HCT116 (cell line): Measurements from ENCODE around the gene HMCN1. TPM values are rescaled to one million over a fixed set of nuclear protein-coding genes. Genes with fewer than 3 reads are reported as not detected.

Source experiments
- ATAC-seq: fragments of 200-7000 bp; cut with Tn5 transposase; 2 replicates; pipeline ENCODE4 v1.9.1; 2020; ENCODE audit warnings: mild to moderate bottlenecking, moderate library complexity
- BruUV-seq: library from RNA; stranded (reverse); fragments of 400-500 nt; replicated peaks from 2 replicates; lab custom pipeline; 2021; lab: Mats Ljungman, UMichigan
- CTCF ChIA-PET: fragments of 300-600 bp; sonication (Branson Sonifier 250); formaldehyde crosslinking; loops from one replicate; lab custom pipeline; 2021; ENCODE audit warnings: antibody characterized with exemption; lab: Charles Lee
- POLR2A ChIA-PET: fragments of 300-600, 350-600 bp; sonication (Branson Sonifier 250); formaldehyde crosslinking; loops from one replicate; lab custom pipeline; 2021; ENCODE audit warnings: antibody characterized with exemption; lab: Charles Lee
- RAD21 ChIA-PET, 2 experiments: fragments of 300-600 bp; sonication (Branson Sonifier 250); formaldehyde crosslinking; loops; one replicate each; lab custom pipeline; 2023; ENCODE audit warnings: low total read pairs in 2 of 2; ENCODE audit not compliant: uncharacterized antibody in 2 of 2, unreplicated experiment in 2 of 2, low non-redundant PET in 1 of 2; lab: Charles Lee
- DNase-seq: peaks from one replicate; pipeline ENCODE4 v3.0.0-alpha.2; 2010; ENCODE audit warnings: low read depth, low spot score
- H2AFZ ChIP-seq: fragments of 200-600 bp; shearing (Covaris generic), sonication (generic); 2 replicates; pipeline ENCODE4 v1.6.1; 2017; ENCODE audit warnings: low read depth, mixed run types, mixed read lengths, antibody characterized with exemption, low read length; ENCODE audit not compliant: poor library complexity, severe bottlenecking
- H3K27ac ChIP-seq: 2 replicates; pipeline ENCODE4 v1.5.1; 2012; ENCODE audit warnings: low read depth, low read length
- H3K27me3 ChIP-seq: fragments of 200-600 bp; sonication (generic); 2 replicates; pipeline ENCODE4 v1.6.1; 2016; ENCODE audit warnings: mixed run types, low read length, mixed read lengths; ENCODE audit not compliant: insufficient read depth
- H3K36me3 ChIP-seq, 2 experiments: fragments of 200-500 bp in 1 of 2; fragments of 200-600 bp in 1 of 2; sonication (Bioruptor generic) in 1 of 2; sonication (generic) in 1 of 2; 2 replicates each; pipeline versions ENCODE4 v1.5.1 to v1.6.1; 2014 to 2016; ENCODE audit warnings: low read length in 2 of 2, inconsistent platforms in 1 of 2, mixed read lengths in 1 of 2, mixed run types in 1 of 2; ENCODE audit not compliant: insufficient read depth in 2 of 2, control insufficient read depth in 1 of 2
- H3K4me1 ChIP-seq, 2 experiments: fragments of 200-600 bp in 1 of 2; sonication (generic) in 1 of 2; 2 replicates each; pipeline versions ENCODE4 v1.5.1 to v1.6.1; 2012 to 2017; ENCODE audit warnings: low read length in 2 of 2, inconsistent platforms in 1 of 2, mild to moderate bottlenecking in 1 of 2, mixed read lengths in 1 of 2, mixed run types in 1 of 2, moderate library complexity in 1 of 2; ENCODE audit not compliant: insufficient read depth in 2 of 2, control insufficient read depth in 1 of 2
- H3K4me2 ChIP-seq: fragments of 200-600 bp; sonication (generic); 2 replicates; pipeline ENCODE4 v1.6.1; 2017; ENCODE audit warnings: mixed run types, low read length, mixed read lengths
- H3K4me3 ChIP-seq, 2 experiments: fragments of 200-600 bp in 1 of 2; sonication (generic) in 1 of 2; replicated peaks in 1 of 2; 2 replicates each; pipeline ENCODE4 v1.5.1; 2011 to 2016; ENCODE audit warnings: low read length in 2 of 2, control low read depth in 1 of 2, low read depth in 1 of 2, mild to moderate bottlenecking in 1 of 2, mixed read lengths in 1 of 2, mixed run types in 1 of 2
- H3K79me2 ChIP-seq: fragments of 200-600 bp; sonication (generic); 2 replicates; pipeline ENCODE4 v1.6.1; 2017; ENCODE audit warnings: mild to moderate bottlenecking, mixed run types, low read length, moderate library complexity, mixed read lengths; ENCODE audit not compliant: insufficient read depth
- H3K9ac ChIP-seq: fragments of 200-600 bp; sonication (generic); 2 replicates; pipeline ENCODE4 v1.6.1; 2016; ENCODE audit warnings: low read length, mixed read lengths
- H3K9me2 ChIP-seq: fragments of 200-600 bp; sonication (generic), shearing (Covaris generic); 2 replicates; pipeline ENCODE4 v1.6.1; 2017; ENCODE audit warnings: mixed run types, mild to moderate bottlenecking, moderate library complexity; ENCODE audit not compliant: insufficient read depth
- H3K9me3 ChIP-seq, 2 experiments: fragments of 200-500 bp in 1 of 2; fragments of 200-600 bp in 1 of 2; sonication (Bioruptor generic) in 1 of 2; sonication (generic) in 1 of 2; 2 replicates each; pipeline ENCODE4 v1.6.1; 2014 to 2017; ENCODE audit warnings: low read length in 2 of 2, mixed read lengths in 2 of 2, inconsistent platforms in 1 of 2, low read depth in 1 of 2, mild to moderate bottlenecking in 1 of 2, mixed run types in 1 of 2, moderate library complexity in 1 of 2; ENCODE audit not compliant: control insufficient read depth in 1 of 2, insufficient read depth in 1 of 2
- H4K20me1 ChIP-seq: fragments of 200-600 bp; sonication (generic), shearing (Covaris generic); 2 replicates; pipeline ENCODE4 v1.6.1; 2017; ENCODE audit warnings: mixed run types, mild to moderate bottlenecking, moderate library complexity; ENCODE audit not compliant: insufficient read depth
- CBX3 ChIP-seq: IDR thresholded peaks from 2 replicates; pipeline ENCODE4 v1.6.1; 2012; ENCODE audit warnings: low read depth
- CTCF ChIP-seq, 3 experiments: fragments of 200-600 bp in 1 of 3; sonication (generic) in 1 of 3; IDR thresholded peaks in 2 of 3; conservative IDR thresholded peaks in 1 of 3; 2 replicates each; pipeline ENCODE4 v1.5.1; 2012 to 2017; ENCODE audit warnings: low read depth in 2 of 3, low read length in 2 of 3, antibody characterized with exemption in 1 of 3, borderline replicate concordance in 1 of 3, control low read depth in 1 of 3, mild to moderate bottlenecking in 1 of 3, mixed read lengths in 1 of 3, mixed run types in 1 of 3, moderate library complexity in 1 of 3; ENCODE audit not compliant: insufficient read depth in 1 of 3
- EZH2 ChIP-seq: fragments of 200-600 bp; sonication (generic); IDR thresholded peaks from 2 replicates; pipeline ENCODE4 v1.6.1; 2017; ENCODE audit warnings: antibody characterized with exemption, mixed run types
- JUND ChIP-seq: IDR thresholded peaks from 2 replicates; pipeline ENCODE4 v1.6.1; 2012
- MAX ChIP-seq: IDR thresholded peaks from 2 replicates; pipeline ENCODE4 v1.6.1; 2012
- POLR2AphosphoS5 ChIP-seq: IDR thresholded peaks from 2 replicates; pipeline ENCODE4 v1.6.1; 2011; ENCODE audit warnings: mild to moderate bottlenecking, low read depth, low read length, moderate library complexity
- RAD21 ChIP-seq: IDR thresholded peaks from 2 replicates; pipeline ENCODE4 v1.6.1; 2012; ENCODE audit warnings: low read depth, mild to moderate bottlenecking
- REST ChIP-seq: IDR thresholded peaks from 2 replicates; pipeline ENCODE4 v1.6.1; 2012; ENCODE audit warnings: low read depth
- SIN3A ChIP-seq: IDR thresholded peaks from 2 replicates; pipeline ENCODE4 v1.6.1; 2012; ENCODE audit warnings: low read depth
- SRF ChIP-seq: IDR thresholded peaks from 2 replicates; pipeline ENCODE4 v1.6.1; 2012; ENCODE audit warnings: low read depth
- YY1 ChIP-seq: IDR thresholded peaks from 2 replicates; pipeline ENCODE4 v1.6.1; 2011; ENCODE audit warnings: low read length, low read depth, moderate library complexity, mild to moderate bottlenecking; ENCODE audit not compliant: insufficient replicate concordance; ENCODE audit errors: extremely low read depth
- ZBTB33 ChIP-seq: IDR thresholded peaks from 2 replicates; pipeline ENCODE4 v1.6.1; 2011; ENCODE audit warnings: mild to moderate bottlenecking, low read length, moderate library complexity; ENCODE audit not compliant: insufficient replicate concordance; ENCODE audit errors: extremely low read depth
- ZFX ChIP-seq: fragments of 450-650 bp; IDR thresholded peaks from 2 replicates; pipeline ENCODE4 v1.6.1; 2017
- intact Hi-C: fragments of 100-400 bp; cut with micrococcal nuclease; formaldehyde crosslinking; loops from 2 replicates; pipeline ENCODE4 v1.10.0; 2022
- total RNA-seq: library from RNA; stranded (reverse); gene quantifications from one replicate; pipeline ENCODE4 v1.2.1, GENCODE V29; 2021; ENCODE audit not compliant: unreplicated experiment

HMCN1 gene
- total RNA-seq, 1 experiment from 2014 or later = 0.59 TPM

GRCh38 chr1:185886046-185886445 lies 151.9 kb downstream of the HMCN1 start:
- H3K9ac ChIP-seq = no peak overlapping the region
- H3K27ac ChIP-seq = no peak overlapping the region
- POLR2A ChIA-PET = no interaction called here
- no peaks in the 10 kb centered on the region for H3K79me2 ChIP-seq
- CTCF ChIA-PET = no interaction called here
- no peaks in the 10 kb centered on the region for H4K20me1 ChIP-seq
- ATAC-seq (no peak), DNase-seq (no peak)
- H3K9me3 ChIP-seq = no peaks in the 10 kb centered on the region
- no peak overlapping the region for H3K4me2 ChIP-seq
- RAD21 ChIA-PET = no interaction called here
- BruUV-seq = no TSS peak
- H3K36me3 ChIP-seq = no peaks in the 10 kb centered on the region
- no peaks in the 10 kb centered on the region for H3K9me2 ChIP-seq
- H3K27me3 ChIP-seq = no peaks in the 10 kb centered on the region
- H3K4me3 ChIP-seq = no peak overlapping the region
- H3K4me1 ChIP-seq = no peaks in the 10 kb centered on the region
- H2AFZ ChIP-seq = no peak overlapping the region
- TF ChIP-seq SIN3A (no peak), REST (no peak), SRF (no peak), RAD21 (no peak), EZH2 (no peak), POLR2AphosphoS5 (no peak), CBX3 (no peak), MAX (no peak), JUND (no peak), CTCF (IDR thresholded peaks at IDR 0.05 in 2 of 3, conservative IDR thresholded peaks at IDR 0.05 in 1 of 3; ENCODE audit: borderline replicate concordance in 1 of 3, insufficient read depth in 1 of 3, low read depth in 2 of 3, low read length in 2 of 3) (no peak), YY1 (no peak), ZBTB33 (no peak), ZFX (no peak)
- intact Hi-C loops = no loop called here
